Endodermal cell (in vitro differentiated cells): ENCODE results near the gene NIPSNAP3A. TPM values are rescaled to one million over a fixed set of nuclear protein-coding genes. Genes with fewer than 3 reads are reported as not detected.

Experiments used
- DNase-seq: peaks from one replicate; pipeline ENCODE4 v3.0.0-alpha.2; 2017
- H3K27ac ChIP-seq: 2 replicates; pipeline ENCODE4 v1.5.1; 2013; ENCODE audit warnings: mild to moderate bottlenecking, low read depth, low read length, moderate library complexity
- H3K27me3 ChIP-seq: 2 replicates; pipeline ENCODE4 v1.6.1; 2013; ENCODE audit warnings: mild to moderate bottlenecking, low read length, moderate library complexity; ENCODE audit not compliant: insufficient read depth, control insufficient read depth, poor library complexity, severe bottlenecking
- H3K36me3 ChIP-seq: 2 replicates; pipeline ENCODE4 v1.7.0; 2013; ENCODE audit warnings: mild to moderate bottlenecking, low read length, moderate library complexity; ENCODE audit not compliant: control insufficient read depth, insufficient read depth
- H3K4me1 ChIP-seq: one replicate; pipeline ENCODE4 v1.7.0; 2013; ENCODE audit warnings: low read length; ENCODE audit not compliant: control insufficient read depth, insufficient read depth
- H3K4me3 ChIP-seq: 2 replicates; pipeline ENCODE4 v1.5.1; 2013; ENCODE audit warnings: mild to moderate bottlenecking, low read length, moderate library complexity
- H3K9ac ChIP-seq: 2 replicates; pipeline ENCODE4 v1.6.1; 2013; ENCODE audit warnings: mild to moderate bottlenecking, low read length, moderate library complexity; ENCODE audit not compliant: poor library complexity, severe bottlenecking; ENCODE audit errors: extremely low read depth
- H3K9me3 ChIP-seq: 2 replicates; pipeline ENCODE4 v1.6.1; 2013; ENCODE audit warnings: mild to moderate bottlenecking, low read length, moderate library complexity; ENCODE audit not compliant: control insufficient read depth
- H3K27ac Mint-ChIP-seq: 2 replicates; pipeline ENCODE4 v1.8.0; 2020; ENCODE audit warnings: mixed read lengths
- H3K27me3 Mint-ChIP-seq: 2 replicates; pipeline ENCODE4 v1.8.0; 2021; ENCODE audit warnings: mild to moderate bottlenecking, mixed read lengths; ENCODE audit not compliant: insufficient read depth
- H3K36me3 Mint-ChIP-seq: 2 replicates; pipeline ENCODE4 v1.8.0; 2020; ENCODE audit warnings: low read depth, mixed read lengths
- H3K4me1 Mint-ChIP-seq: 2 replicates; pipeline ENCODE4 v1.8.0; 2020; ENCODE audit warnings: mixed read lengths
- H3K4me3 Mint-ChIP-seq: 2 replicates; pipeline ENCODE4 v1.8.0; 2020; ENCODE audit warnings: mild to moderate bottlenecking, moderate library complexity, mixed read lengths
- H3K9me3 Mint-ChIP-seq: 2 replicates; pipeline ENCODE4 v1.8.0; 2020; ENCODE audit warnings: mild to moderate bottlenecking, mixed read lengths
- WGBS, 2 experiments: methylation state at CpG; one replicate each; pipeline versions ENCODE4 v1.1.5 to v1.1.7; 2013; ENCODE audit warnings: missing lambda C conversion rate in 2 of 2, mixed read lengths in 1 of 2; ENCODE audit not compliant: insufficient coverage in 1 of 2, insufficient read length in 1 of 2; 5-methylcytosine and 5-hydroxymethylcytosine counted together
- total RNA-seq, 2 donors: library from RNA; stranded (reverse); fragmentation: NEBNext Ultra II Directional in 1 of 2; extraction: Animal tissue kit (Norgen Biotek cat#: 25700) in 1 of 2; gene quantifications; 2 replicates in 1 of 2; 3 replicates in 1 of 2; pipeline ENCODE4 v1.2.1, GENCODE V29; 2021
- TF ChIP-seq, protein P1 (sequence below): fragments of 200-600 bp; sonication (generic); conservative IDR thresholded peaks from 2 replicates; pipeline ENCODE4 v1.5.0; 2021; ENCODE audit warnings: antibody characterized with exemption, mild to moderate bottlenecking

The NIPSNAP3A gene
- total RNA-seq, 2 donors from 2014 or later, result 18.8 to 20.5 TPM

DNA sequence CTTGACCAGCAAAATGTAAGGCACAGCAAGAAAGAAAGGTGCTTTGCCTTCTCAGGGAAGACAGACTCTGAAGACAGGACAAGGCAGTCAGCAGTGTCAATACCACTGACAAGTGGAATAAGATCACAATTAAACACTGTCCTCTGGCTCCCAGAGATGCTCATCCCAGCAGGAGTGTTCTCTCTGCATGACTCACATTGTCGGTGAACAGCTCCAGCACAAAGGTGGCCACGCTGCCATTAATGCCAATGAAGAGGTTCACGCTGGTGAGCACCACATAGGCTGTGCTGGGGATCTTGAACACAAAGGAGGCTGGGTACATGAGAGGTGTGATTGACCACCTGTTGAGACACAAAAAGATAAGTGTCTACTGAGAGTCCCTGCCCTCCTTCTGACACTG is 48.4 kb downstream of the NIPSNAP3A start:
- WGBS, 2 experiments, result 84 to 88% methylated on average over 3 of the region's 3 CpGs
- peaks cover 99% of the 10 kb centered on the region for H3K36me3 ChIP-seq
- Mint-ChIP-seq H3K4me1 (peaks cover 3% of the 10 kb centered on the region), H3K36me3 (peaks cover 71% of the 10 kb centered on the region), H3K9me3 (no peaks in the 10 kb centered on the region), H3K27me3 (no peaks in the 10 kb centered on the region), H3K27ac (no peak overlapping the region), H3K4me3 (no peak overlapping the region)
- no peak for DNase-seq
- H3K27me3 ChIP-seq, result no peaks in the 10 kb centered on the region
- H3K27ac ChIP-seq, result no peak overlapping the region
- TF ChIP-seq, protein P1, sequence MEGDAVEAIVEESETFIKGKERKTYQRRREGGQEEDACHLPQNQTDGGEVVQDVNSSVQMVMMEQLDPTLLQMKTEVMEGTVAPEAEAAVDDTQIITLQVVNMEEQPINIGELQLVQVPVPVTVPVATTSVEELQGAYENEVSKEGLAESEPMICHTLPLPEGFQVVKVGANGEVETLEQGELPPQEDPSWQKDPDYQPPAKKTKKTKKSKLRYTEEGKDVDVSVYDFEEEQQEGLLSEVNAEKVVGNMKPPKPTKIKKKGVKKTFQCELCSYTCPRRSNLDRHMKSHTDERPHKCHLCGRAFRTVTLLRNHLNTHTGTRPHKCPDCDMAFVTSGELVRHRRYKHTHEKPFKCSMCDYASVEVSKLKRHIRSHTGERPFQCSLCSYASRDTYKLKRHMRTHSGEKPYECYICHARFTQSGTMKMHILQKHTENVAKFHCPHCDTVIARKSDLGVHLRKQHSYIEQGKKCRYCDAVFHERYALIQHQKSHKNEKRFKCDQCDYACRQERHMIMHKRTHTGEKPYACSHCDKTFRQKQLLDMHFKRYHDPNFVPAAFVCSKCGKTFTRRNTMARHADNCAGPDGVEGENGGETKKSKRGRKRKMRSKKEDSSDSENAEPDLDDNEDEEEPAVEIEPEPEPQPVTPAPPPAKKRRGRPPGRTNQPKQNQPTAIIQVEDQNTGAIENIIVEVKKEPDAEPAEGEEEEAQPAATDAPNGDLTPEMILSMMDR, result no peak
- H3K9ac ChIP-seq, result no peak overlapping the region
- H3K9me3 ChIP-seq, result no peaks in the 10 kb centered on the region
- H3K4me1 ChIP-seq, result no peaks in the 10 kb centered on the region
- no peak overlapping the region for H3K4me3 ChIP-seq

DNA sequence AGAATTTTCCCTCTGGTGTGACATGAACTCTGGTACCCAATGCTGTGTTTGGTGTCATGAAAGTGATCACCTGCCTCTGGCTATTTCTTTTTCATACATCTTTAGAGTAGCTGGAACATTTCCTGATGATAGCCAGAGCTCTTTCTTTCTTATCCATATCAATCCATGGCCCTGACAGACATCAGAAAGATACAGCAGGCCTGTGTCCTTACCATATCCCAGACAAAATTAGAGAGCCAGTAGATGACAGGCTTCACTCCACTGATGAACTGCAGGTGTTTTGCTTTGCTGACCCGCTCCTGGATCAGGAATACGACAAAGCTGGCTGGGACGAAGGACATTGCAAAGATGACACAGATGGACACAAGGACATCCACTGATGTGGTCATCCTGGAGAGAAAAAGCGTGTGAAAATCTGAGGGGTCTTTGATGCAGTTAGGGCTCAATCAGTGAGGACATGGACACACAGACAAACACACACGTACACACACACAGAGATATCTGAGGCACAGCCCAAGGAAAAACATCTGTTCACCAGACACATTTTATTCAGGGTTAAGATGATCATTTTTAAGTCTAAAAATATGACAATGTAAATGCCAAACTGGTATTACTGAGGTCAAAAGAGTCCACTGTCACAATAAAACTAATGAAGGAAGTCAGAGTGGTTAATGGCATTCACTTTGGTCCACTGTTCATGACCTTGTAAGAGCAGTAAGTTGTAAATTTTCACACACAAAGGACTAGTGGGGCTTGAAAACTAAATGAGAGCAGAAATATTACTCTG is 50.9 kb downstream of the NIPSNAP3A start:
- Mint-ChIP-seq H3K27ac (no peak overlapping the region), H3K4me1 (peaks cover 5% of the 10 kb centered on the region), H3K36me3 (peaks cover 75% of the 10 kb centered on the region), H3K4me3 (no peak overlapping the region), H3K27me3 (no peaks in the 10 kb centered on the region), H3K9me3 (no peaks in the 10 kb centered on the region)
- H3K27me3 ChIP-seq, result no peaks in the 10 kb centered on the region
- no peak overlapping the region for H3K9ac ChIP-seq
- no peak for DNase-seq
- H3K27ac ChIP-seq, result no peak overlapping the region
- TF ChIP-seq, protein P1, result no peak
- H3K9me3 ChIP-seq, result no peaks in the 10 kb centered on the region
- no peak overlapping the region for H3K4me3 ChIP-seq
- H3K36me3 ChIP-seq, result peaks cover 99% of the 10 kb centered on the region
- 93 to 95% methylated on average over 4 to 5 of the region's 5 CpGs for WGBS, 2 experiments
- H3K4me1 ChIP-seq, result no peaks in the 10 kb centered on the region

DNA sequence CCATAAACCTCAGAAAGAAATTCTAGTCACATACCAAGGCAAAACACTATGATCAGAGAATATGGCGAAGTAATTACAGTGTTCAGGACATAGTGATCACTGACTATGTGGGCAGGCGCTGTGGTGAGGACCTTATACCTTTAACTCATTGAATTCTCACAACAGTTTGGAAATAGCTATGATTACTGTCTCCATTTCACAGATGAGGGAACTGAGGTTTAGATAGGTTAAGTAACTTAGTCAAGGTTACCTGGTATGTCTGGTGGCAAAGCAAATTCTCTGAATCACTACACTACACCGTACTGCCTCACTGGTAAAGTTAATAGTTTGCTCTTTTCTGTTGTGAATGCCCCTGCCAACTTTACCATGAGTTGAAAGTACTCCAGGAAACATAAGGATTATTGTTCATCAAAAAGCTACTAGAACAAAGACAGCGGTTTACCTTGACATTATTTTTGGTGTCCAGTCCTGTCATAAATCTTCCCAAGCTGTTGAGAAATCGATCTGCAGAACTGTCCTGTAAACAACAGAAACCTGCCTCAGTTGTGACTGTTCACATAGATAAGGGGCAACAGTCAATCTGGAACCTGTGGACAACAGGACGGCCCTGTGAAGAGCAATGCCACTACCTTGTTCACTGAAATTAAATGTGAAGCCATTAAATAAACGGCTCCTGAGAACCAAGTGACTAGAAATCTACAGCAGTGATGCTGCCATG is 52.7 kb downstream of the NIPSNAP3A start:
- TF ChIP-seq, protein P1, result no peak
- Histone ChIP-seq H3K4me1 (no peaks in the 10 kb centered on the region), H3K9me3 (no peaks in the 10 kb centered on the region), H3K9ac (no peak overlapping the region), H3K4me3 (no peak overlapping the region), H3K27me3 (no peaks in the 10 kb centered on the region), H3K27ac (no peak overlapping the region), H3K36me3 (peaks cover 99% of the 10 kb centered on the region)
- Mint-ChIP-seq H3K9me3 (no peaks in the 10 kb centered on the region), H3K4me1 (peaks cover 5% of the 10 kb centered on the region), H3K36me3 (peaks cover 75% of the 10 kb centered on the region), H3K27ac (no peak overlapping the region), H3K27me3 (no peaks in the 10 kb centered on the region), H3K4me3 (no peak overlapping the region)
- no peak for DNase-seq
- 93 to 96% methylated on average over 6 to 7 of the region's 7 CpGs for WGBS, 2 experiments
